Measurements from ENCODE around the gene CCDC47. TPM values are rescaled to one million over a fixed set of nuclear protein-coding genes. Genes with fewer than 3 reads are reported as not detected.

Gene CCDC47
- total RNA-seq, 1 donor from 2014 or later = 65.2 TPM

DNA sequence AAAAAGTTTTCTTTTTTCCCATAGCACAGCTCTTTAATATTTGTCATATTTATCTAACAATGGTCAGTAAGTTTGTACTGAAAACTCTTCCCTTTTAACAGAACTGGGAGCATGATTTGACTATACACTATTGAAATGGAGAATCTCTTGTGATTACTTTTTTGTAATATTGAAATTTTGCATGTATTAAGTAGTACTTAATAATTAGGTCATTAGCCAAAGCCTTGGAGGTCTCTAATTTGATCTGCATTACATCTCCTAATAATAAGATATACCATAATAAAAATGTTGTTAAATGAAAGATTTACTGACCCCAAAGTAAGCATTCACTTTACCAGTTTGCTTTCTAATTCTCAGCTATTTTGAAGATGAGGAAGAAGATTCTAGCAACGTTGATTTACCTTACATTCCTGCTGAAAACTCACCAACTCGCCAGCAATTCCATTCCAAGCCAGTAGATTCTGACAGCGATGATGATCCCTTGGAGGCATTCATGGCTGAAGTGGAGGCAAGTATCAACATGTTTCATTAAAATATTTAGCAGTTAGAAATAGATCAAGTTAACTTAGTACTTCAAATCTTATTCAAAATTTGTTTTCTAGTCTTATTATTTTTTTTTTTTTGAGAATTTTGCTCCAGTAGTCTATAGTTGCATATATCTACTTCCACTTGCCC lies 18.8 kb upstream of the CCDC47 start:
- no peaks in the 10 kb centered on the region for H3K9me3 Mint-ChIP-seq (ENCODE audit: low read depth)
- no peaks in the 10 kb centered on the region for H3K4me1 Mint-ChIP-seq (ENCODE audit: low read depth)
- no peak overlapping the region for H3K27ac Mint-ChIP-seq
- TF ChIP-seq, protein P1, sequence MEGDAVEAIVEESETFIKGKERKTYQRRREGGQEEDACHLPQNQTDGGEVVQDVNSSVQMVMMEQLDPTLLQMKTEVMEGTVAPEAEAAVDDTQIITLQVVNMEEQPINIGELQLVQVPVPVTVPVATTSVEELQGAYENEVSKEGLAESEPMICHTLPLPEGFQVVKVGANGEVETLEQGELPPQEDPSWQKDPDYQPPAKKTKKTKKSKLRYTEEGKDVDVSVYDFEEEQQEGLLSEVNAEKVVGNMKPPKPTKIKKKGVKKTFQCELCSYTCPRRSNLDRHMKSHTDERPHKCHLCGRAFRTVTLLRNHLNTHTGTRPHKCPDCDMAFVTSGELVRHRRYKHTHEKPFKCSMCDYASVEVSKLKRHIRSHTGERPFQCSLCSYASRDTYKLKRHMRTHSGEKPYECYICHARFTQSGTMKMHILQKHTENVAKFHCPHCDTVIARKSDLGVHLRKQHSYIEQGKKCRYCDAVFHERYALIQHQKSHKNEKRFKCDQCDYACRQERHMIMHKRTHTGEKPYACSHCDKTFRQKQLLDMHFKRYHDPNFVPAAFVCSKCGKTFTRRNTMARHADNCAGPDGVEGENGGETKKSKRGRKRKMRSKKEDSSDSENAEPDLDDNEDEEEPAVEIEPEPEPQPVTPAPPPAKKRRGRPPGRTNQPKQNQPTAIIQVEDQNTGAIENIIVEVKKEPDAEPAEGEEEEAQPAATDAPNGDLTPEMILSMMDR (IDR thresholded peaks at IDR 0.05; ENCODE audit: unreplicated experiment) = no peak
- no peak for DNase-seq (ENCODE audit: low spot score, unreplicated experiment)
- peaks cover 24% of the 10 kb centered on the region for H3K36me3 Mint-ChIP-seq (ENCODE audit: insufficient read depth)
- no peak overlapping the region for H3K4me3 Mint-ChIP-seq (ENCODE audit: low read depth)
- no peaks in the 10 kb centered on the region for H3K27me3 Mint-ChIP-seq

DNA sequence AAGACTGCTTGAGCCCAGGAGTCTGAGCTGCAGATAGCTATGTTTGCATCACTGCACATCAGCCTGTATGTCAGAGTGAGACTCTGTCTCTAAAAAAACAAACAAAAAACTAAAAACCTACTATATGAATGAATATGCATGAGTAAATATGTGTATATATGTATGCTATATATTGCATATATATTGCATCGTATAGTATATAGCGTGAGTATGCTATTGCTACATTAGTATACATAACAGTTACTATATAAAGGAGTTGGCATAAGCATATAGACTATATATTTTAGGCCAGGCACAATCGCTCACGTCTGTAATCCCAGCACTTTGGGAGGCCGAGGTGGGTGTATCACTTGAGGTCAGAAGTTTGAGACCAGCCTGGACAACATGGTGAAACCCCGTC lies 16.7 kb upstream of the CCDC47 start:
- Mint-ChIP-seq H3K27me3 (no peaks in the 10 kb centered on the region), H3K36me3 (ENCODE audit: insufficient read depth) (peaks cover 23% of the 10 kb centered on the region), H3K27ac (no peak overlapping the region), H3K9me3 (ENCODE audit: low read depth) (no peaks in the 10 kb centered on the region), H3K4me3 (ENCODE audit: low read depth) (no peak overlapping the region), H3K4me1 (ENCODE audit: low read depth) (no peaks in the 10 kb centered on the region)
- TF ChIP-seq, protein P1 (IDR thresholded peaks at IDR 0.05; ENCODE audit: unreplicated experiment) = no peak
- DNase-seq (ENCODE audit: low spot score, unreplicated experiment) = no peak

DNA sequence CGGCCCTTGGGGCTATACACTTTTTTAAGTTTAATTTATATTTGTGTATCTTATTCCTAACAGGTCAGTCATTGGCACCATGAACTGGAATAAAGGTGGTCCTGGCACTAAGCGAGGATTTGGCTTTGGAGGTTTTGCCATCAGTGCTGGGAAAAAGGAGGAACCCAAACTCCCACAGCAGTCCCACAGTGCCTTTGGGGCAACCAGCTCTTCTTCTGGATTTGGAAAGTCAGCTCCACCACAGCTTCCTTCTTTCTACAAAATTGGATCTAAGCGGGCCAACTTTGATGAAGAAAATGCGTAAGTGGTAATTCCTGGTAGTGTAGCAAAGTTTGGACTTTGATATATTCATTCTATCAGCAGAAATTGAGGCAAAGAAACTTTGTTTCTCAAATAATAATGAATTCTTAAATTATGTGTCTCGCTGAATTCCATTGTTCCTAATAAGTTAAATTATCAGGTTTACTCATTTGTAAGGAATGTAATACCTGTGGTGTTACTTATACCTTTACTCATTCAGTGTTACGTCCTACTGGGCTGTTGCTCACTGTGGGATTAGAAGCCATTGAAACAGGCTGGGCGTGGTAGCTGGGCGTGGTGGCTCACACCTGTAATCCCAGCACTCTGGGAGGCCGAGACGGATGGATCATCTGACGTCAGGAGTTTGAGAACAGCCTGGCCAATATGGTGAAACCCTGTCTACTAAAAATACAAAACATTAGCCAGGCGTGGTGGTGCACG lies 13.7 kb upstream of the CCDC47 start:
- TF ChIP-seq, protein P1 (IDR thresholded peaks at IDR 0.05; ENCODE audit: unreplicated experiment) = no peak
- no peaks in the 10 kb centered on the region for H3K9me3 Mint-ChIP-seq (ENCODE audit: low read depth)
- no peak overlapping the region for H3K4me3 Mint-ChIP-seq (ENCODE audit: low read depth)
- peaks cover 11% of the 10 kb centered on the region for H3K36me3 Mint-ChIP-seq (ENCODE audit: insufficient read depth)
- no peaks in the 10 kb centered on the region for H3K27me3 Mint-ChIP-seq
- H3K27ac Mint-ChIP-seq = no peak overlapping the region
- no peak for DNase-seq (ENCODE audit: low spot score, unreplicated experiment)
- peaks cover 1% of the 10 kb centered on the region for H3K4me1 Mint-ChIP-seq (ENCODE audit: low read depth)

DNA sequence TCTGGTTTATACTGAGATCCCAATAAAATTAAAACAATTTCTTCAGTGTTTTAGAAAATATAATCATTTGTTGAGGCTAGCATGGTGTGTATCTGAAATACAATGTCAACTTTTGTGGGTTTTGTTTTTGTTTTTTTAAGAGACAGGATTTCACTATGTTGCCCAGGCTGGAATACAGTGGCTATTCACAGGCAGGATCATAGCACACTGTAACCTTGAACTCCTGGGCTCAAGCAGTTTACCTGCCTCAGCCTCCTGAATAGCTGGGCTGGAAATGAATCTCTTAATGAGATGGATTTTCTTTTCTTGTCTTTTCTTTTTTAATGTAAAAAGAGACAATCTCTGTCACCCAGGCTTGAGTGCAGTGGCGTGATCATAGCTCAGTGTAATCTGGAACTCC lies 12.7 kb upstream of the CCDC47 start:
- H3K27ac Mint-ChIP-seq = no peak overlapping the region
- H3K36me3 Mint-ChIP-seq (ENCODE audit: insufficient read depth) = peaks cover 9% of the 10 kb centered on the region
- H3K9me3 Mint-ChIP-seq (ENCODE audit: low read depth) = no peaks in the 10 kb centered on the region
- TF ChIP-seq, protein P1 (IDR thresholded peaks at IDR 0.05; ENCODE audit: unreplicated experiment) = no peak
- H3K27me3 Mint-ChIP-seq = no peaks in the 10 kb centered on the region
- no peak for DNase-seq (ENCODE audit: low spot score, unreplicated experiment)
- H3K4me1 Mint-ChIP-seq (ENCODE audit: low read depth) = peaks cover 1% of the 10 kb centered on the region
- H3K4me3 Mint-ChIP-seq (ENCODE audit: low read depth) = no peak overlapping the region

DNA sequence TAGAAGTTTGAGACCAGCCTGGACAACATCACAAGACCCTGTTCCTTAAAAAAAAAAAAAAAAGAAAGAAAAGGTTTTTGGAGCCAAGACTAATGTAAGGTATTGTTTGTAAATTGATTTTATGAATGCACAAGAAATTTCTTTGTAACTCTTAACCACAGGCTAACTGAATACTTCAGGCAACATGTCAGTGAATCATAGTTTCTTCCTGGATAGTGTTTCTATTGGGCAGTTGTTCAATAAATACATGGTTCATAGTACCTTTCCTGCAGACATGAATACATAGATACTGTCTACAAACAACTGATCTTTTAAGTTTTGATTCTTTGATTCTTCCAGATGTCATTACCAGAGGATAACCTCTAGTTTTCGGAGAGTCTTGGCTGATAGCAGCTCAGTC lies 12.2 kb upstream of the CCDC47 start:
- Mint-ChIP-seq H3K27ac (no peak overlapping the region), H3K27me3 (no peaks in the 10 kb centered on the region), H3K9me3 (ENCODE audit: low read depth) (no peaks in the 10 kb centered on the region), H3K4me1 (ENCODE audit: low read depth) (peaks cover 1% of the 10 kb centered on the region), H3K4me3 (ENCODE audit: low read depth) (no peak overlapping the region), H3K36me3 (ENCODE audit: insufficient read depth) (peaks cover 11% of the 10 kb centered on the region)
- TF ChIP-seq, protein P1 (IDR thresholded peaks at IDR 0.05; ENCODE audit: unreplicated experiment) = no peak
- no peak for DNase-seq (ENCODE audit: low spot score, unreplicated experiment)
